Measurements from ENCODE around the gene SH3GLB1. TPM values are rescaled to one million over a fixed set of nuclear protein-coding genes. Genes with fewer than 3 reads are reported as not detected.

Gene SH3GLB1
- total and polyA plus RNA-seq, 2 of the 13 experiments (the other 11 are each of a cell fraction or from before 2014, with no cell fraction given), result 26.0 to 41.5 TPM

DNA sequence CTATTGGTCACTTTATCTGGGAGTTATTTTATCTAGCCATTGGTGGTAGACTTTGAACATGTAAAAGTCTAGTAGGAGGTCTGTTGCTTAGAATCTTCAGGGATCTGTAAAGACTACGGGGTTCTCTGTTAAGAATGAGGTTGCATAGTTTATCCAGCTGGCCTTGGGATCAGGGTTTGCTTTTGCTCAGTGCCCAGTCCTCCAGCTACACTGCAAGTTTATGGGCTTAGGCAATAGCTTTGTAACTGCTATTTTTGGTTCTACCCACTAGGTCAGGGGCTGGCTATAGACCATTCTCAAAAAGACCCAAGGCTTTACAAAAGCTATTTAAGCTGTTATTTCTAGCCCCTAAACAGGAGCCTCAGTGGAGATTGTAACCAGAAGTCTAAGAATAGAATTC is 9.8 kb downstream of the SH3GLB1 start:
- Histone ChIP-seq H3K27me3 (ENCODE audit: control insufficient read depth in 1 of 2, insufficient read depth in 2 of 2, low read length in 2 of 2) (no peaks in the 10 kb centered on the region), H3K9me3 (ENCODE audit: low read length) (no peaks in the 10 kb centered on the region), H3K9ac (ENCODE audit: insufficient read depth, low read depth, low read length) (no peak overlapping the region), H3K27ac (ENCODE audit: extremely low read length, insufficient read depth, low read length) (no peak overlapping the region), H3K36me3 (replicated peaks in 1 of 2; ENCODE audit: control insufficient read depth in 1 of 2, insufficient read depth in 2 of 2, low read length in 2 of 2) (peaks cover 2 to 32% of the 10 kb centered on the region in 2 experiments; a peak in 3 of 5 replicates), H4K20me1 (ENCODE audit: insufficient read depth, low read length) (peaks cover 26% of the 10 kb centered on the region; the same call in 1 of the 2 replicates), H3K4me1 (ENCODE audit: insufficient read depth, low read length) (peaks cover 29% of the 10 kb centered on the region), H3K4me3 (replicated peaks in 1 of 3; ENCODE audit: insufficient read depth in 1 of 3, low read depth in 2 of 3, low read length in 3 of 3) (no peak overlapping the region), H2AFZ (ENCODE audit: low read length) (no peak overlapping the region), H3K4me2 (ENCODE audit: low read depth, low read length) (no peak overlapping the region), H3K79me2 (ENCODE audit: insufficient read depth, low read length) (peaks cover 73% of the 10 kb centered on the region)
- in situ Hi-C loops (cut with HindIII; ENCODE audit: extremely low pct_ligation_motif_present, low pct_unique_long_range_greater_than_20kb) (no loop called here), intact Hi-C loops (cut with micrococcal nuclease; ENCODE audit: unreplicated experiment) (no loop called here)
- DNase-seq (ENCODE audit: low spot score) (peak; percentile 7), ATAC-seq (peak; percentile 72; the same call in 2 of the 3 replicates), FAIRE-seq (no peak)
- POLR2A ChIA-PET, result interaction anchor here (3.5 kb wide), 1 partner anchor 10 kb away, joined by 20 read pairs; the partner anchor contains the start of gene SH3GLB1
- WGBS (ENCODE audit: low lambda C conversion rate), result 20% methylated on average over 1 of the region's 1 CpG
- CTCF ChIA-PET (ENCODE audit: low intra/inter-chr PET ratio, low total read pairs), result no interaction called here
- BruUV-seq (replicated peaks), result no TSS peak
- TF ChIP-seq PLRG1 (conservative IDR thresholded peaks at IDR 0.05) (no peak), ZNF770 (CRISPR knock-in tag; IDR thresholded peaks at IDR 0.05) (no peak), RFXAP (CRISPR knock-in tag; IDR thresholded peaks at IDR 0.05; ENCODE audit: borderline replicate concordance) (no peak), ZC3H13 (CRISPR knock-in tag; IDR thresholded peaks at IDR 0.05) (no peak), TFAP4 (IDR thresholded peaks at IDR 0.05; ENCODE audit: borderline replicate concordance, low read depth) (no peak), SETDB1 (CRISPR knock-in tag; IDR thresholded peaks at IDR 0.05; ENCODE audit: borderline replicate concordance) (no peak), FOSL1 (CRISPR knock-in tag; IDR thresholded peaks at IDR 0.05; ENCODE audit: borderline replicate concordance) (no peak)
- TF ChIP-seq, protein P1, sequence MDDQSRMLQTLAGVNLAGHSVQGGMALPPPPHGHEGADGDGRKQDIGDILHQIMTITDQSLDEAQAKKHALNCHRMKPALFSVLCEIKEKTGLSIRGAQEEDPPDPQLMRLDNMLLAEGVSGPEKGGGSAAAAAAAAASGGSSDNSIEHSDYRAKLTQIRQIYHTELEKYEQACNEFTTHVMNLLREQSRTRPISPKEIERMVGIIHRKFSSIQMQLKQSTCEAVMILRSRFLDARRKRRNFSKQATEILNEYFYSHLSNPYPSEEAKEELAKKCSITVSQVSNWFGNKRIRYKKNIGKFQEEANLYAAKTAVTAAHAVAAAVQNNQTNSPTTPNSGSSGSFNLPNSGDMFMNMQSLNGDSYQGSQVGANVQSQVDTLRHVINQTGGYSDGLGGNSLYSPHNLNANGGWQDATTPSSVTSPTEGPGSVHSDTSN (CRISPR knock-in tag; IDR thresholded peaks at IDR 0.05; ENCODE audit: borderline replicate concordance), result no peak
- TF ChIP-seq, protein P2, sequence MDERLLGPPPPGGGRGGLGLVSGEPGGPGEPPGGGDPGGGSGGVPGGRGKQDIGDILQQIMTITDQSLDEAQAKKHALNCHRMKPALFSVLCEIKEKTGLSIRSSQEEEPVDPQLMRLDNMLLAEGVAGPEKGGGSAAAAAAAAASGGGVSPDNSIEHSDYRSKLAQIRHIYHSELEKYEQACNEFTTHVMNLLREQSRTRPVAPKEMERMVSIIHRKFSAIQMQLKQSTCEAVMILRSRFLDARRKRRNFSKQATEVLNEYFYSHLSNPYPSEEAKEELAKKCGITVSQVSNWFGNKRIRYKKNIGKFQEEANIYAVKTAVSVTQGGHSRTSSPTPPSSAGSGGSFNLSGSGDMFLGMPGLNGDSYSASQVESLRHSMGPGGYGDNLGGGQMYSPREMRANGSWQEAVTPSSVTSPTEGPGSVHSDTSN (CRISPR knock-in tag; IDR thresholded peaks at IDR 0.05), result no peak
- TF ChIP-seq, protein P3, sequence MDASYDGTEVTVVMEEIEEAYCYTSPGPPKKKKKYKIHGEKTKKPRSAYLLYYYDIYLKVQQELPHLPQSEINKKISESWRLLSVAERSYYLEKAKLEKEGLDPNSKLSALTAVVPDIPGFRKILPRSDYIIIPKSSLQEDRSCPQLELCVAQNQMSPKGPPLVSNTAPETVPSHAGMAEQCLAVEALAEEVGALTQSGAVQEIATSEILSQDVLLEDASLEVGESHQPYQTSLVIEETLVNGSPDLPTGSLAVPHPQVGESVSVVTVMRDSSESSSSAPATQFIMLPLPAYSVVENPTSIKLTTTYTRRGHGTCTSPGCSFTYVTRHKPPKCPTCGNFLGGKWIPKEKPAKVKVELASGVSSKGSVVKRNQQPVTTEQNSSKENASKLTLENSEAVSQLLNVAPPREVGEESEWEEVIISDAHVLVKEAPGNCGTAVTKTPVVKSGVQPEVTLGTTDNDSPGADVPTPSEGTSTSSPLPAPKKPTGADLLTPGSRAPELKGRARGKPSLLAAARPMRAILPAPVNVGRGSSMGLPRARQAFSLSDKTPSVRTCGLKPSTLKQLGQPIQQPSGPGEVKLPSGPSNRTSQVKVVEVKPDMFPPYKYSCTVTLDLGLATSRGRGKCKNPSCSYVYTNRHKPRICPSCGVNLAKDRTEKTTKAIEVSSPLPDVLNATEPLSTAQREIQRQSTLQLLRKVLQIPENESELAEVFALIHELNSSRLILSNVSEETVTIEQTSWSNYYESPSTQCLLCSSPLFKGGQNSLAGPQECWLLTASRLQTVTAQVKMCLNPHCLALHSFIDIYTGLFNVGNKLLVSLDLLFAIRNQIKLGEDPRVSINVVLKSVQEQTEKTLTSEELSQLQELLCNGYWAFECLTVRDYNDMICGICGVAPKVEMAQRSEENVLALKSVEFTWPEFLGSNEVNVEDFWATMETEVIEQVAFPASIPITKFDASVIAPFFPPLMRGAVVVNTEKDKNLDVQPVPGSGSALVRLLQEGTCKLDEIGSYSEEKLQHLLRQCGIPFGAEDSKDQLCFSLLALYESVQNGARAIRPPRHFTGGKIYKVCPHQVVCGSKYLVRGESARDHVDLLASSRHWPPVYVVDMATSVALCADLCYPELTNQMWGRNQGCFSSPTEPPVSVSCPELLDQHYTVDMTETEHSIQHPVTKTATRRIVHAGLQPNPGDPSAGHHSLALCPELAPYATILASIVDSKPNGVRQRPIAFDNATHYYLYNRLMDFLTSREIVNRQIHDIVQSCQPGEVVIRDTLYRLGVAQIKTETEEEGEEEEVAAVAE (CRISPR knock-in tag; IDR thresholded peaks at IDR 0.05; ENCODE audit: borderline replicate concordance), result no peak
- TF ChIP-seq, protein P4, sequence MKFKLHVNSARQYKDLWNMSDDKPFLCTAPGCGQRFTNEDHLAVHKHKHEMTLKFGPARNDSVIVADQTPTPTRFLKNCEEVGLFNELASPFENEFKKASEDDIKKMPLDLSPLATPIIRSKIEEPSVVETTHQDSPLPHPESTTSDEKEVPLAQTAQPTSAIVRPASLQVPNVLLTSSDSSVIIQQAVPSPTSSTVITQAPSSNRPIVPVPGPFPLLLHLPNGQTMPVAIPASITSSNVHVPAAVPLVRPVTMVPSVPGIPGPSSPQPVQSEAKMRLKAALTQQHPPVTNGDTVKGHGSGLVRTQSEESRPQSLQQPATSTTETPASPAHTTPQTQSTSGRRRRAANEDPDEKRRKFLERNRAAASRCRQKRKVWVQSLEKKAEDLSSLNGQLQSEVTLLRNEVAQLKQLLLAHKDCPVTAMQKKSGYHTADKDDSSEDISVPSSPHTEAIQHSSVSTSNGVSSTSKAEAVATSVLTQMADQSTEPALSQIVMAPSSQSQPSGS (CRISPR knock-in tag; IDR thresholded peaks at IDR 0.05), result no peak
- TF ChIP-seq, protein P5, sequence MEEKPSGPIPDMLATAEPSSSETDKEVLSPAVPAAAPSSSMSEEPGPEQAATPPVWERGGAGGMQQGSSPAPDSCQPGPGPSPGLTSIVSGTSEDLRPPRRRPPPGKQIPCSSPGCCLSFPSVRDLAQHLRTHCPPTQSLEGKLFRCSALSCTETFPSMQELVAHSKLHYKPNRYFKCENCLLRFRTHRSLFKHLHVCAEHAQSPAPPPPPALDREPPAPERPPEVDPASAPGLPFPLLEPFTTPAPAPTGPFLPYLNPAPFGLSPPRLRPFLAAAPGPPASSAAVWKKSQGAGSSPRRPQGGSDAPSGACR (CRISPR knock-in tag; IDR thresholded peaks at IDR 0.05), result no peak
